Measurements from ENCODE around the gene RNF115.

DNA sequence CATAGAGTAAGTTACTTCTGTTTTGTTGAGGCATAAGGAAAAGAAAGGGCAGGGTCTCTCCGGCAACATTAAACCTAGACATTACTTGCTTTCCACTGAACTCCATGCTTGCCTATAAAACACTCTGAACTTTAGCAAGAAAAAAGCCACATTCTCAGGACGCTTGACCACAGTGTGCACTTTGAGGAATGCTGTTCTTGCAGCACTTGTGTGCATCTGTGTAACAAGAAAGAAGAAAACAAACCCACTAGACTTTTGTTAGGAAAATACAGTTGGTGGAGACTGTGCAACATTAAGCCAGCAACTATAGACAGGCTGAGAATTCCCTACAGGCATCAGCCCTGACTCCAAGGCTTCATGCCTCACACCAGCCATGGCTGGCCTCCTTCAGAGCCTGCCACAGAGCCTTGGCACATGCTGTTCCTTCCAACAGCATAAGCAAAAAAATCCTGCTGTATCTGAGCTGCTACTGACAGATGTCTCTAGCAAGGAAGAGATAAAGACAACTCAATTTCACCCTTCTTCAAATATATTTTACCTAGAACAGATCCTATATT, 122.5 kb downstream of the RNF115 start:
- TF ChIP-seq EP300 (IDR thresholded peaks at IDR 0.05) (no peak), POLR2A (IDR thresholded peaks at IDR 0.05) (no peak)

All from ovary (tissue), 1 donor.